DOHH2 (cell line): ENCODE data around the gene TM9SF1.

Experiments used
- CTCF ChIP-seq: fragments of 200-600 bp; sonication (generic); IDR thresholded peaks from one replicate; pipeline ENCODE4 v1.5.1; 2014; ENCODE audit warnings: antibody characterized with exemption, mild to moderate bottlenecking, low read depth, low read length; ENCODE audit not compliant: poor library complexity, severe bottlenecking
- EZH2phosphoT487 ChIP-seq: fragments of 200-600 bp; sonication (generic); IDR thresholded peaks from 2 replicates; pipeline ENCODE4 v1.6.1; 2017; ENCODE audit warnings: borderline replicate concordance, mild to moderate bottlenecking, antibody characterized with exemption, low read length, moderate library complexity, mixed read lengths

GRCh38 chr14:24160499-24160849 is 34.8 kb downstream of the TM9SF1 start:
- no peak for TF ChIP-seq CTCF
- TF ChIP-seq EZH2phosphoT487: no peak
